HepG2 (cell line): ENCODE results near the gene KLF7. TPM values are rescaled to one million over a fixed set of nuclear protein-coding genes. Genes with fewer than 3 reads are reported as not detected.

Experiments
- HHEX ChIP-seq: IDR thresholded peaks from 2 replicates; pipeline ENCODE4 v1.6.1; 2016; ENCODE audit warnings: control low read depth
- KDM5A ChIP-seq: fragments of 200-600 bp; sonication (generic); IDR thresholded peaks from 2 replicates; pipeline ENCODE4 v1.7.0; 2018; ENCODE audit warnings: antibody characterized with exemption, mild to moderate bottlenecking, low read length, borderline replicate concordance
- KDM6A ChIP-seq: IDR thresholded peaks from 2 replicates; pipeline ENCODE4 v1.6.1; 2016; ENCODE audit warnings: low read depth
- NBN ChIP-seq: fragments of 450-650 bp; conservative IDR thresholded peaks from 2 replicates; pipeline ENCODE4 v1.6.1; 2017
- NRL ChIP-seq: sonication (generic); formaldehyde crosslinking; IDR thresholded peaks from 2 replicates; pipeline ENCODE4 v1.5.0; 2020; ENCODE audit warnings: missing genetic modification reagents, mild to moderate bottlenecking, moderate library complexity, borderline replicate concordance
- SALL2 ChIP-seq: sonication (generic); formaldehyde crosslinking; IDR thresholded peaks from 2 replicates; pipeline ENCODE4 v1.8.1; 2023; ENCODE audit warnings: mild to moderate bottlenecking, missing genetic modification reagents, inconsistent platforms
- SIN3A ChIP-seq: IDR thresholded peaks from 2 replicates; pipeline ENCODE4 v1.6.1; 2011; ENCODE audit warnings: low read depth, mild to moderate bottlenecking, control low read depth, low read length, borderline replicate concordance
- SP2 ChIP-seq: sonication (generic); formaldehyde crosslinking; IDR thresholded peaks from 2 replicates; pipeline ENCODE4 v1.5.1; 2020; ENCODE audit warnings: mild to moderate bottlenecking, missing genetic modification reagents
- ZFP36L1 ChIP-seq: sonication (generic); formaldehyde crosslinking; IDR thresholded peaks from 2 replicates; pipeline ENCODE4 v1.8.0; 2022; ENCODE audit warnings: mild to moderate bottlenecking, missing genetic modification reagents, moderate library complexity
- polyA plus RNA-seq, 8 experiments: library from polyadenylated mRNA; depleted of rRNA in 3 of 8; stranded (reverse) in 7 of 8; unstranded in 1 of 8; fragments of >200 nt; fragmentation: Illumina TruSeq in 4 of 8; extraction: Trizol in 4 of 8; gene quantifications; 2 replicates each; pipeline versions ENCODE4 v1.2.1 to v1.2.3, GENCODE V29; 2011 to 2016; ENCODE audit warnings: low read depth in 4 of 8, missing spikeins in 1 of 8, mixed read lengths in 1 of 8; ENCODE audit not compliant: insufficient read depth in 1 of 8
- total RNA-seq, 5 experiments: library from RNA; depleted of rRNA; stranded (reverse); fragments of >200 nt; fragmentation: Illumina TruSeq; extraction: Trizol; gene quantifications; 2 replicates each; pipeline ENCODE4 v1.2.3, GENCODE V29; 2016; ENCODE audit warnings: low read depth in 1 of 5
- TF ChIP-seq, protein P1 (sequence below), 2 experiments: fragments of 450-650 bp in 1 of 2; sonication (generic) in 1 of 2; formaldehyde crosslinking in 1 of 2; IDR thresholded peaks; 2 replicates each; pipeline versions ENCODE4 v1.6.1 to v1.8.0; 2016 to 2022; ENCODE audit warnings: antibody characterized with exemption in 1 of 2, mild to moderate bottlenecking in 1 of 2, missing genetic modification reagents in 1 of 2
- TF ChIP-seq, protein P2 (sequence below): IDR thresholded peaks from 2 replicates; pipeline ENCODE4 v1.6.1; 2016; ENCODE audit warnings: mild to moderate bottlenecking
- TF ChIP-seq, protein P3 (sequence below): sonication (generic); formaldehyde crosslinking; IDR thresholded peaks from 2 replicates; pipeline ENCODE4 v1.4.0; 2020; ENCODE audit warnings: missing genetic modification reagents
- TF ChIP-seq, protein P4 (sequence below): sonication (generic); formaldehyde crosslinking; IDR thresholded peaks from 2 replicates; pipeline ENCODE4; 2020; ENCODE audit warnings: missing genetic modification reagents, mild to moderate bottlenecking, borderline replicate concordance
- TF ChIP-seq, protein P5 (sequence below): IDR thresholded peaks from 2 replicates; pipeline ENCODE4 v1.6.1; 2018; ENCODE audit warnings: missing genetic modification reagents

Gene KLF7
- total and polyA plus RNA-seq, 2 of the 13 experiments (the other 11 are each of a cell fraction or from before 2014, with no cell fraction given) = 2.6 to 5.4 TPM

DNA sequence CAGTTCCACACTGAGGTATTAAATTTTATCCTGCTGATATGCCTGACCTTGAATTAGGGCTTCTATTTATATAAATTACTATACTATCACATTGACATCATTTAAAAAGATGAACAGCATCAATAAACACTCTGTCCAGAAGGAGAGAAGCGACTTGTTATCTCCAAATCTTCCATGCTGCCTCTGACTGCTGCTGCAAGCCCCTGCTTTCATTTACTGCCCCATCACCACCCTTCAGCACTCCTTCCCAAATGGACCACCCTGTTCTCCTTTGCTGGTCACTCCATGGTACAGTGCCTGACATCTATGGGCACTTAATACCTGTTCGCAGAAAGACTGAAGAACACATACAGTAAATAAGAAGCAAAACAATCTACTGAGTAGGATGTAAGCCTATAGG lies 48.1 kb downstream of the KLF7 start (continued):
- TF ChIP-seq, protein P1, sequence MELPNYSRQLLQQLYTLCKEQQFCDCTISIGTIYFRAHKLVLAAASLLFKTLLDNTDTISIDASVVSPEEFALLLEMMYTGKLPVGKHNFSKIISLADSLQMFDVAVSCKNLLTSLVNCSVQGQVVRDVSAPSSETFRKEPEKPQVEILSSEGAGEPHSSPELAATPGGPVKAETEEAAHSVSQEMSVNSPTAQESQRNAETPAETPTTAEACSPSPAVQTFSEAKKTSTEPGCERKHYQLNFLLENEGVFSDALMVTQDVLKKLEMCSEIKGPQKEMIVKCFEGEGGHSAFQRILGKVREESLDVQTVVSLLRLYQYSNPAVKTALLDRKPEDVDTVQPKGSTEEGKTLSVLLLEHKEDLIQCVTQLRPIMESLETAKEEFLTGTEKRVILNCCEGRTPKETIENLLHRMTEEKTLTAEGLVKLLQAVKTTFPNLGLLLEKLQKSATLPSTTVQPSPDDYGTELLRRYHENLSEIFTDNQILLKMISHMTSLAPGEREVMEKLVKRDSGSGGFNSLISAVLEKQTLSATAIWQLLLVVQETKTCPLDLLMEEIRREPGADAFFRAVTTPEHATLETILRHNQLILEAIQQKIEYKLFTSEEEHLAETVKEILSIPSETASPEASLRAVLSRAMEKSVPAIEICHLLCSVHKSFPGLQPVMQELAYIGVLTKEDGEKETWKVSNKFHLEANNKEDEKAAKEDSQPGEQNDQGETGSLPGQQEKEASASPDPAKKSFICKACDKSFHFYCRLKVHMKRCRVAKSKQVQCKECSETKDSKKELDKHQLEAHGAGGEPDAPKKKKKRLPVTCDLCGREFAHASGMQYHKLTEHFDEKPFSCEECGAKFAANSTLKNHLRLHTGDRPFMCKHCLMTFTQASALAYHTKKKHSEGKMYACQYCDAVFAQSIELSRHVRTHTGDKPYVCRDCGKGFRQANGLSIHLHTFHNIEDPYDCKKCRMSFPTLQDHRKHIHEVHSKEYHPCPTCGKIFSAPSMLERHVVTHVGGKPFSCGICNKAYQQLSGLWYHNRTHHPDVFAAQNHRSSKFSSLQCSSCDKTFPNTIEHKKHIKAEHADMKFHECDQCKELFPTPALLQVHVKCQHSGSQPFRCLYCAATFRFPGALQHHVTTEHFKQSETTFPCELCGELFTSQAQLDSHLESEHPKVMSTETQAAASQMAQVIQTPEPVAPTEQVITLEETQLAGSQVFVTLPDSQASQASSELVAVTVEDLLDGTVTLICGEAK (IDR thresholded peaks at IDR 0.05) = no peak
- TF ChIP-seq, protein P1 (CRISPR knock-in tag; IDR thresholded peaks at IDR 0.05) = no peak
- no peak for TF ChIP-seq HHEX
- TF ChIP-seq, protein P2, sequence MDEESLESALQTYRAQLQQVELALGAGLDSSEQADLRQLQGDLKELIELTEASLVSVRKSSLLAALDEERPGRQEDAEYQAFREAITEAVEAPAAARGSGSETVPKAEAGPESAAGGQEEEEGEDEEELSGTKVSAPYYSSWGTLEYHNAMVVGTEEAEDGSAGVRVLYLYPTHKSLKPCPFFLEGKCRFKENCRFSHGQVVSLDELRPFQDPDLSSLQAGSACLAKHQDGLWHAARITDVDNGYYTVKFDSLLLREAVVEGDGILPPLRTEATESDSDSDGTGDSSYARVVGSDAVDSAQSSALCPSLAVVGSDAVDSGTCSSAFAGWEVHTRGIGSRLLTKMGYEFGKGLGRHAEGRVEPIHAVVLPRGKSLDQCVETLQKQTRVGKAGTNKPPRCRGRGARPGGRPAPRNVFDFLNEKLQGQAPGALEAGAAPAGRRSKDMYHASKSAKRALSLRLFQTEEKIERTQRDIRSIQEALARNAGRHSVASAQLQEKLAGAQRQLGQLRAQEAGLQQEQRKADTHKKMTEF = no peak
- TF ChIP-seq, protein P3, sequence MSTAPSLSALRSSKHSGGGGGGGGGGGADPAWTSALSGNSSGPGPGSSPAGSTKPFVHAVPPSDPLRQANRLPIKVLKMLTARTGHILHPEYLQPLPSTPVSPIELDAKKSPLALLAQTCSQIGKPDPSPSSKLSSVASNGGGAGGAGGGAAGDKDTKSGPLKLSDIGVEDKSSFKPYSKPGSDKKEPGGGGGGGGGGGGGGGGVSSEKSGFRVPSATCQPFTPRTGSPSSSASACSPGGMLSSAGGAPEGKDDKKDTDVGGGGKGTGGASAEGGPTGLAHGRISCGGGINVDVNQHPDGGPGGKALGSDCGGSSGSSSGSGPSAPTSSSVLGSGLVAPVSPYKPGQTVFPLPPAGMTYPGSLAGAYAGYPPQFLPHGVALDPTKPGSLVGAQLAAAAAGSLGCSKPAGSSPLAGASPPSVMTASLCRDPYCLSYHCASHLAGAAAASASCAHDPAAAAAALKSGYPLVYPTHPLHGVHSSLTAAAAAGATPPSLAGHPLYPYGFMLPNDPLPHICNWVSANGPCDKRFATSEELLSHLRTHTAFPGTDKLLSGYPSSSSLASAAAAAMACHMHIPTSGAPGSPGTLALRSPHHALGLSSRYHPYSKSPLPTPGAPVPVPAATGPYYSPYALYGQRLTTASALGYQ (CRISPR knock-in tag) = no peak
- TF ChIP-seq NBN = no peak
- no peak for TF ChIP-seq SP2
- no peak for TF ChIP-seq KDM5A
- TF ChIP-seq SIN3A = no peak
- no peak for TF ChIP-seq KDM6A
- no peak for TF ChIP-seq NRL (CRISPR knock-in tag)
- TF ChIP-seq, protein P4, sequence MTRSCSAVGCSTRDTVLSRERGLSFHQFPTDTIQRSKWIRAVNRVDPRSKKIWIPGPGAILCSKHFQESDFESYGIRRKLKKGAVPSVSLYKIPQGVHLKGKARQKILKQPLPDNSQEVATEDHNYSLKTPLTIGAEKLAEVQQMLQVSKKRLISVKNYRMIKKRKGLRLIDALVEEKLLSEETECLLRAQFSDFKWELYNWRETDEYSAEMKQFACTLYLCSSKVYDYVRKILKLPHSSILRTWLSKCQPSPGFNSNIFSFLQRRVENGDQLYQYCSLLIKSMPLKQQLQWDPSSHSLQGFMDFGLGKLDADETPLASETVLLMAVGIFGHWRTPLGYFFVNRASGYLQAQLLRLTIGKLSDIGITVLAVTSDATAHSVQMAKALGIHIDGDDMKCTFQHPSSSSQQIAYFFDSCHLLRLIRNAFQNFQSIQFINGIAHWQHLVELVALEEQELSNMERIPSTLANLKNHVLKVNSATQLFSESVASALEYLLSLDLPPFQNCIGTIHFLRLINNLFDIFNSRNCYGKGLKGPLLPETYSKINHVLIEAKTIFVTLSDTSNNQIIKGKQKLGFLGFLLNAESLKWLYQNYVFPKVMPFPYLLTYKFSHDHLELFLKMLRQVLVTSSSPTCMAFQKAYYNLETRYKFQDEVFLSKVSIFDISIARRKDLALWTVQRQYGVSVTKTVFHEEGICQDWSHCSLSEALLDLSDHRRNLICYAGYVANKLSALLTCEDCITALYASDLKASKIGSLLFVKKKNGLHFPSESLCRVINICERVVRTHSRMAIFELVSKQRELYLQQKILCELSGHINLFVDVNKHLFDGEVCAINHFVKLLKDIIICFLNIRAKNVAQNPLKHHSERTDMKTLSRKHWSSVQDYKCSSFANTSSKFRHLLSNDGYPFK (CRISPR knock-in tag) = no peak
- no peak for TF ChIP-seq SALL2 (CRISPR knock-in tag)
- no peak for TF ChIP-seq ZFP36L1
- TF ChIP-seq, protein P5, sequence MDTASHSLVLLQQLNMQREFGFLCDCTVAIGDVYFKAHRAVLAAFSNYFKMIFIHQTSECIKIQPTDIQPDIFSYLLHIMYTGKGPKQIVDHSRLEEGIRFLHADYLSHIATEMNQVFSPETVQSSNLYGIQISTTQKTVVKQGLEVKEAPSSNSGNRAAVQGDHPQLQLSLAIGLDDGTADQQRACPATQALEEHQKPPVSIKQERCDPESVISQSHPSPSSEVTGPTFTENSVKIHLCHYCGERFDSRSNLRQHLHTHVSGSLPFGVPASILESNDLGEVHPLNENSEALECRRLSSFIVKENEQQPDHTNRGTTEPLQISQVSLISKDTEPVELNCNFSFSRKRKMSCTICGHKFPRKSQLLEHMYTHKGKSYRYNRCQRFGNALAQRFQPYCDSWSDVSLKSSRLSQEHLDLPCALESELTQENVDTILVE = no peak
